ENCODE results near the gene THADA.

DNA sequence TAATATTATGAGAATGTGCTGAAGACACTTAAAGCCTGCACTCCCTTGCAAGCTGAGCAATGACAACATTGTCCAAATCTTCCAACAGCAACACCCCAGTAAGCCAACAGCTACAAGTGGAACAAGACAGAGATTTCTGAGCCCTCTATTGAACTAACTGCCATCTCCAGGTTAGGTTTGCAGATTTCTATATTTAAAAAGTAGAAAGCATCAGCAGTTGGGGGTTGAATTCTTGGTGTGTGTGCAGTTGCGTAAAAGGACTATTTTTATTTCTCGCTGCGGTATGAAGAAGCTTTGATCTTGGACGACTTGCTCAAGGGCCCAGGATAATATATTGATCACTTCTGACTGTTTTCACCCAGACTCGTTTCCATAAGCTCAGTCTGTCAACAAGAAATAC is 263.2 kb downstream of the THADA start:
- TF ChIP-seq EZH2 (IDR thresholded peaks at IDR 0.05; ENCODE audit: borderline replicate concordance, low read length): no peak
- TF ChIP-seq, protein P1, sequence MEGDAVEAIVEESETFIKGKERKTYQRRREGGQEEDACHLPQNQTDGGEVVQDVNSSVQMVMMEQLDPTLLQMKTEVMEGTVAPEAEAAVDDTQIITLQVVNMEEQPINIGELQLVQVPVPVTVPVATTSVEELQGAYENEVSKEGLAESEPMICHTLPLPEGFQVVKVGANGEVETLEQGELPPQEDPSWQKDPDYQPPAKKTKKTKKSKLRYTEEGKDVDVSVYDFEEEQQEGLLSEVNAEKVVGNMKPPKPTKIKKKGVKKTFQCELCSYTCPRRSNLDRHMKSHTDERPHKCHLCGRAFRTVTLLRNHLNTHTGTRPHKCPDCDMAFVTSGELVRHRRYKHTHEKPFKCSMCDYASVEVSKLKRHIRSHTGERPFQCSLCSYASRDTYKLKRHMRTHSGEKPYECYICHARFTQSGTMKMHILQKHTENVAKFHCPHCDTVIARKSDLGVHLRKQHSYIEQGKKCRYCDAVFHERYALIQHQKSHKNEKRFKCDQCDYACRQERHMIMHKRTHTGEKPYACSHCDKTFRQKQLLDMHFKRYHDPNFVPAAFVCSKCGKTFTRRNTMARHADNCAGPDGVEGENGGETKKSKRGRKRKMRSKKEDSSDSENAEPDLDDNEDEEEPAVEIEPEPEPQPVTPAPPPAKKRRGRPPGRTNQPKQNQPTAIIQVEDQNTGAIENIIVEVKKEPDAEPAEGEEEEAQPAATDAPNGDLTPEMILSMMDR (IDR thresholded peaks at IDR 0.05; ENCODE audit: low read length): no peak
